HG03432 (cell line): ENCODE results near the gene BRSK2.
"Not testable (repeated sequence)": the region's sequence is repeated elsewhere in the genome, so short reads cannot be mapped to it uniquely, and the experiment has no call there.

Experiments
- ATAC-seq: cut with Tn5 transposase; IDR thresholded peaks from one replicate; pipeline ENCODE4 v1.9.1; 2021; ENCODE audit warnings: mild to moderate bottlenecking, moderate library complexity; ENCODE audit not compliant: unreplicated experiment

The BRSK2 gene

GRCh38 chr11:1389932-1390568 is at the start of gene BRSK2:
Gene BRSK2, plus strand, starts transcription at chr11:1389934. Its CDS starts 351 bp downstream, at chr11:1390285.
- ATAC-seq = no peak

- no peak for ATAC-seq
Observed at GRCh38 chr11:1340111-1340510, 49.6 kb upstream of the BRSK2 start.

- ATAC-seq = not testable (repeated sequence)
Observed at GRCh38 chr11:1341226-1341625, 48.5 kb upstream of the BRSK2 start.

GRCh38 chr11:1341928-1342524 is 47.7 kb upstream of the BRSK2 start:
- no peak for ATAC-seq

GRCh38 chr11:1342946-1343345 is 46.8 kb upstream of the BRSK2 start:
- ATAC-seq = no peak

GRCh38 chr11:1343391-1344055 is 46.2 kb upstream of the BRSK2 start:
- no peak for ATAC-seq

- ATAC-seq = no peak
Observed at GRCh38 chr11:1344056-1344635, 45.6 kb upstream of the BRSK2 start.

GRCh38 chr11:1345737-1346513 is 43.8 kb upstream of the BRSK2 start:
- ATAC-seq = no peak

- ATAC-seq = no peak
Observed at GRCh38 chr11:1346669-1347390, 42.9 kb upstream of the BRSK2 start.

- ATAC-seq = not testable (repeated sequence)
Observed at GRCh38 chr11:1347411-1347999, 42.2 kb upstream of the BRSK2 start.

GRCh38 chr11:1348146-1348795 is 41.5 kb upstream of the BRSK2 start:
- ATAC-seq = no peak

GRCh38 chr11:1348796-1349326 is 40.9 kb upstream of the BRSK2 start:
- ATAC-seq = no peak

GRCh38 chr11:1349327-1350041 is 40.2 kb upstream of the BRSK2 start:
- ATAC-seq = no peak

- no peak for ATAC-seq
Observed at GRCh38 chr11:1350086-1350725, 39.5 kb upstream of the BRSK2 start.

- no peak for ATAC-seq
Observed at GRCh38 chr11:1351278-1351937, 38.3 kb upstream of the BRSK2 start.

- no peak for ATAC-seq
Observed at GRCh38 chr11:1352696-1353382, 36.9 kb upstream of the BRSK2 start.
